A549 (cell line): ENCODE data around the gene DNAAF5.
A peak's percentile ranks its signal among the peaks of the same experiment; 100 is the strongest.

ENCODE experiments used
- CHD4 ChIP-seq: fragments of 200-600 bp; sonication (generic); IDR thresholded peaks from 2 replicates; pipeline ENCODE4 v1.6.1; 2016; ENCODE audit warnings: antibody characterized with exemption, mild to moderate bottlenecking, borderline replicate concordance
- EP300 ChIP-seq, 2 experiments: fragments of >200 bp; sonication (Bioruptor Twin); formaldehyde crosslinking; IDR thresholded peaks; 2 replicates in 1 of 2; 3 replicates in 1 of 2; pipeline ENCODE4 v1.6.1; 2016 to 2017
- FOSB ChIP-seq: fragments of 250-450 bp; sonication (Bioruptor Pico); IDR thresholded peaks from 2 replicates; pipeline ENCODE4 v1.5.0; 2020; ENCODE audit warnings: mild to moderate bottlenecking, moderate library complexity
- HOXA7 ChIP-seq: fragments of 250-450 bp; sonication (Bioruptor Pico); IDR thresholded peaks from 2 replicates; pipeline ENCODE4 v1.5.0; 2020; ENCODE audit warnings: mild to moderate bottlenecking, moderate library complexity
- MYC ChIP-seq: IDR thresholded peaks from 2 replicates; pipeline ENCODE4 v1.6.1; 2012; ENCODE audit warnings: mild to moderate bottlenecking, inconsistent platforms, low read length, improper control_type of control experiment, borderline replicate concordance
- NFE2L2 ChIP-seq: fragments of 150-350 bp; conservative IDR thresholded peaks from 2 replicates; pipeline ENCODE4 v1.6.1; 2014; ENCODE audit warnings: low read length
- PHF8 ChIP-seq: fragments of 200-600 bp; sonication (generic); IDR thresholded peaks from 2 replicates; pipeline ENCODE4 v1.6.1; 2016; ENCODE audit warnings: low read depth, mild to moderate bottlenecking, antibody characterized with exemption, moderate library complexity, borderline replicate concordance
- POLR2A ChIP-seq: IDR thresholded peaks from 2 replicates; pipeline ENCODE4 v1.6.1; 2012; ENCODE audit warnings: mild to moderate bottlenecking, low read length
- RFX5 ChIP-seq: fragments of 450-650 bp; IDR thresholded peaks from 2 replicates; pipeline ENCODE4 v1.7.1; 2014; ENCODE audit warnings: antibody characterized with exemption, mild to moderate bottlenecking, moderate library complexity
- TF ChIP-seq, protein P1 (sequence below): fragments of >200 bp; sonication (Bioruptor Twin); formaldehyde crosslinking; IDR thresholded peaks from 3 replicates; pipeline ENCODE4 v1.5.1; 2016
- TF ChIP-seq, protein P2 (sequence below): fragments of 200-600 bp; sonication (generic); IDR thresholded peaks from 2 replicates; pipeline ENCODE4 v1.6.1; 2016; ENCODE audit warnings: antibody characterized with exemption, mild to moderate bottlenecking, moderate library complexity

DNA sequence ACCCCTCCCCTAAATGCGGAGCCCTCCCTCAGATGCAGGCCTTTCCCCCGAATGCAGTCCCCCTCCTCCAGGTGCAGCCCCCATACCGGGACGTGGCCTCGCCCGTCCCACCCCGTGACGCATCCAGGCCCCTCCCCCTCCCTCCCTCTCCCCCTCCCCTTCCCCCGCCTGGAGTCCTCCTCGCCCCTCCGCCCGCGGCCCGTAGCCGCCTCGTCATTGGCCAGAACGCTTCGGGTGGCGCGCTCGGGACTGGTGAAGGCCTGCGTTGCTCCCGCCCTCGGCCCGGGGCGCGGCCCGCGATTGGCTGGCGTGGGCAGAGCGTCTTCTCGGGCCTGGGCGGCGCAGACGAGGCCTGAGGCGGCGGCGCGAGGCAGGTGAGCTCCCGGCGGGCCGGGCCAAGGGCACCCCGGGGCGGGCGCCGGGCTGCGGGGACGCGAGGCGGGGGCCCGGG lies 89.8 kb downstream of the DNAAF5 start:
- no peak for TF ChIP-seq EP300 (IDR thresholded peaks at IDR 0.05)
- no peak for TF ChIP-seq HOXA7
- TF ChIP-seq, protein P1, sequence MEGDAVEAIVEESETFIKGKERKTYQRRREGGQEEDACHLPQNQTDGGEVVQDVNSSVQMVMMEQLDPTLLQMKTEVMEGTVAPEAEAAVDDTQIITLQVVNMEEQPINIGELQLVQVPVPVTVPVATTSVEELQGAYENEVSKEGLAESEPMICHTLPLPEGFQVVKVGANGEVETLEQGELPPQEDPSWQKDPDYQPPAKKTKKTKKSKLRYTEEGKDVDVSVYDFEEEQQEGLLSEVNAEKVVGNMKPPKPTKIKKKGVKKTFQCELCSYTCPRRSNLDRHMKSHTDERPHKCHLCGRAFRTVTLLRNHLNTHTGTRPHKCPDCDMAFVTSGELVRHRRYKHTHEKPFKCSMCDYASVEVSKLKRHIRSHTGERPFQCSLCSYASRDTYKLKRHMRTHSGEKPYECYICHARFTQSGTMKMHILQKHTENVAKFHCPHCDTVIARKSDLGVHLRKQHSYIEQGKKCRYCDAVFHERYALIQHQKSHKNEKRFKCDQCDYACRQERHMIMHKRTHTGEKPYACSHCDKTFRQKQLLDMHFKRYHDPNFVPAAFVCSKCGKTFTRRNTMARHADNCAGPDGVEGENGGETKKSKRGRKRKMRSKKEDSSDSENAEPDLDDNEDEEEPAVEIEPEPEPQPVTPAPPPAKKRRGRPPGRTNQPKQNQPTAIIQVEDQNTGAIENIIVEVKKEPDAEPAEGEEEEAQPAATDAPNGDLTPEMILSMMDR = no peak
- no peak for TF ChIP-seq CHD4
- TF ChIP-seq POLR2A = peak; percentile 53
- TF ChIP-seq RFX5 = no peak
- TF ChIP-seq, protein P2, sequence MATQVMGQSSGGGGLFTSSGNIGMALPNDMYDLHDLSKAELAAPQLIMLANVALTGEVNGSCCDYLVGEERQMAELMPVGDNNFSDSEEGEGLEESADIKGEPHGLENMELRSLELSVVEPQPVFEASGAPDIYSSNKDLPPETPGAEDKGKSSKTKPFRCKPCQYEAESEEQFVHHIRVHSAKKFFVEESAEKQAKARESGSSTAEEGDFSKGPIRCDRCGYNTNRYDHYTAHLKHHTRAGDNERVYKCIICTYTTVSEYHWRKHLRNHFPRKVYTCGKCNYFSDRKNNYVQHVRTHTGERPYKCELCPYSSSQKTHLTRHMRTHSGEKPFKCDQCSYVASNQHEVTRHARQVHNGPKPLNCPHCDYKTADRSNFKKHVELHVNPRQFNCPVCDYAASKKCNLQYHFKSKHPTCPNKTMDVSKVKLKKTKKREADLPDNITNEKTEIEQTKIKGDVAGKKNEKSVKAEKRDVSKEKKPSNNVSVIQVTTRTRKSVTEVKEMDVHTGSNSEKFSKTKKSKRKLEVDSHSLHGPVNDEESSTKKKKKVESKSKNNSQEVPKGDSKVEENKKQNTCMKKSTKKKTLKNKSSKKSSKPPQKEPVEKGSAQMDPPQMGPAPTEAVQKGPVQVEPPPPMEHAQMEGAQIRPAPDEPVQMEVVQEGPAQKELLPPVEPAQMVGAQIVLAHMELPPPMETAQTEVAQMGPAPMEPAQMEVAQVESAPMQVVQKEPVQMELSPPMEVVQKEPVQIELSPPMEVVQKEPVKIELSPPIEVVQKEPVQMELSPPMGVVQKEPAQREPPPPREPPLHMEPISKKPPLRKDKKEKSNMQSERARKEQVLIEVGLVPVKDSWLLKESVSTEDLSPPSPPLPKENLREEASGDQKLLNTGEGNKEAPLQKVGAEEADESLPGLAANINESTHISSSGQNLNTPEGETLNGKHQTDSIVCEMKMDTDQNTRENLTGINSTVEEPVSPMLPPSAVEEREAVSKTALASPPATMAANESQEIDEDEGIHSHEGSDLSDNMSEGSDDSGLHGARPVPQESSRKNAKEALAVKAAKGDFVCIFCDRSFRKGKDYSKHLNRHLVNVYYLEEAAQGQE = no peak
- no peak for TF ChIP-seq PHF8
- no peak for TF ChIP-seq FOSB (CRISPR knock-in tag)
- no peak for TF ChIP-seq NFE2L2
- no peak for TF ChIP-seq MYC
